Measurements from ENCODE around the gene SLC18A3. TPM values are rescaled to one million over a fixed set of nuclear protein-coding genes. Genes with fewer than 3 reads are reported as not detected.

The SLC18A3 gene
- not detected for polyA plus RNA-seq (ENCODE audit: low read depth in 6 of 6)

DNA sequence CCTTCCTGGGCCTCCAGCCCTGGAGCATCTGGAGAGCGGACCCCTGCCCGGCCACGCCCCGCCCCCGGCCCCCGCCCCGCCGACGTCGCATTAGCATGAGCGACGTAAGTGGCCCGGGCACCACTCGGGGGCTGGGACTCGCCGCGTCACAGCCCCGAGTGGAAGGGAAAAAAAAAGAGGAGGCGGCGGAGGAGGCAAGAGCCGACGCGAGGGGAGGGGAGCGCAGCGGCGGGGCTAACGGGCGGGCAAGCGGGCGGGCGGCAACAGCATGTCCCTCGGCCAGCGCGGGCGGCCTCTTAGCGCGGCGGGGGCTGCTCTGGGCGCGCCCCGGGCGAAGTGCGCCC is at the start of gene SLC18A3:
TSS of gene SLC18A3 (plus strand) at position 197 of the 344 bp plus-strand sequence. CDS start 431 bp downstream, outside the sequence.
- Mint-ChIP-seq H3K36me3 (peaks cover 0 to 33% of the 10 kb centered on the region in 2 donors), H3K9me3 (peaks cover 2 to 21% (median 11%) of the 10 kb centered on the region in 7 donors), H3K4me3 (peak within 1 kb of the TSS in 4 of 8 donors; percentile 23 to 73 (median 36)), H3K27ac (peak within 1 kb of the TSS in 1 of 6 donors; percentile 95), H3K27me3 (peaks cover 51 to 85% (median 84%) of the 10 kb centered on the region in 3 donors), H3K4me1 (peaks cover 21 to 40% (median 24%) of the 10 kb centered on the region in 3 donors)
- DNase-seq (no peak), ATAC-seq (ENCODE audit: low read depth in 2 of 2) (no peak)

GRCh38 chr10:49560526-49560925 is 49.6 kb upstream of the SLC18A3 start:
- DNase-seq (no peak), ATAC-seq (ENCODE audit: low read depth in 2 of 2) (no peak)
- Mint-ChIP-seq H3K4me3 (no peak overlapping the region), H3K4me1 (no peaks in the 10 kb centered on the region), H3K27ac (no peak overlapping the region), H3K27me3 (peaks cover 47 to 53% (median 53%) of the 10 kb centered on the region in 3 donors), H3K9me3 (peaks cover under 1 to 10% (median 4%) of the 10 kb centered on the region in 7 donors), H3K36me3 (no peaks in the 10 kb centered on the region)

DNA sequence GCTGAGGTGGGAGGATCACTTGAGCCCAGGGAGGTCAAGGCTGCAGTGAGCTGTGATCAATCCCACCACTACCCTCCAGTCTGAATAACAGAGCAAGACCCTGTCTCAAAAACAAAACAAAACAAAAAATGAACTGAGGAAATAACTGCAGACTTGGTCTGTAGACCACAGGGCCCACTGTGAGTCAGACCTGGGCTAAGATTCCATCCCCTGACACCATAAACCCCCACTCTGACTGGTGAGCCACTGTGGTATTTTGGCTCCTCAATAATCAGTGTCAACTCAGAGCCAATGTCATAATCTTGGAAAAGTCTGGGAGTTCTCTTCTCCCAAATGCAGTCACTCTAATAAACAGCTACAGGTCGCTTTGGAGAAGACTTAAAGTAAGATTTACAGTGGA is 47.2 kb upstream of the SLC18A3 start:
- DNase-seq = no peak
- no peak overlapping the region for H3K4me3 Mint-ChIP-seq
- H3K27ac Mint-ChIP-seq = no peak overlapping the region
- H3K9me3 Mint-ChIP-seq = peaks cover 0 to 18% (median 6%) of the 10 kb centered on the region in 7 donors
- no peak for ATAC-seq (ENCODE audit: low read depth in 2 of 2)
- H3K4me1 Mint-ChIP-seq = peaks cover 0 to 1% (median 0%) of the 10 kb centered on the region in 3 donors
- H3K36me3 Mint-ChIP-seq = no peaks in the 10 kb centered on the region
- H3K27me3 Mint-ChIP-seq = peaks cover 47 to 56% (median 55%) of the 10 kb centered on the region in 3 donors

- Mint-ChIP-seq H3K36me3 (no peaks in the 10 kb centered on the region), H3K4me3 (no peak overlapping the region), H3K27me3 (peaks cover 45 to 55% (median 51%) of the 10 kb centered on the region in 3 donors), H3K27ac (no peak overlapping the region), H3K9me3 (peaks cover 5 to 30% (median 14%) of the 10 kb centered on the region in 7 donors), H3K4me1 (peaks cover 0 to 2% (median 0%) of the 10 kb centered on the region in 3 donors)
- ATAC-seq (ENCODE audit: low read depth in 2 of 2) = no peak
- no peak for DNase-seq
These were observed 45.6 kb upstream of the SLC18A3 start for GRCh38 chr10:49564461-49565009.

GRCh38 chr10:49567810-49568209 is 42.3 kb upstream of the SLC18A3 start:
- no peak overlapping the region for H3K27ac Mint-ChIP-seq
- ATAC-seq (ENCODE audit: low read depth in 2 of 2) = peak in 1 of 2 donors; percentile 51
- no peak overlapping the region for H3K4me3 Mint-ChIP-seq
- no peak for DNase-seq
- no peaks in the 10 kb centered on the region for H3K36me3 Mint-ChIP-seq
- peaks cover 0 to 2% (median 0%) of the 10 kb centered on the region in 3 donors for H3K4me1 Mint-ChIP-seq
- H3K27me3 Mint-ChIP-seq = peaks cover 32 to 38% (median 37%) of the 10 kb centered on the region in 3 donors
- H3K9me3 Mint-ChIP-seq = peaks cover 5 to 30% (median 14%) of the 10 kb centered on the region in 7 donors

GRCh38 chr10:49568235-49568634 is 41.9 kb upstream of the SLC18A3 start:
- DNase-seq (no peak), ATAC-seq (ENCODE audit: low read depth in 2 of 2) (peak in 1 of 2 donors; percentile 23)
- Mint-ChIP-seq H3K9me3 (peaks cover 5 to 30% (median 14%) of the 10 kb centered on the region in 7 donors), H3K27me3 (peaks cover 29 to 34% (median 34%) of the 10 kb centered on the region in 3 donors), H3K4me3 (no peak overlapping the region), H3K36me3 (no peaks in the 10 kb centered on the region), H3K27ac (no peak overlapping the region), H3K4me1 (peaks cover 0 to 2% (median 0%) of the 10 kb centered on the region in 3 donors)

- ATAC-seq (ENCODE audit: low read depth in 2 of 2) = no peak
- Mint-ChIP-seq H3K27me3 (peaks cover 33 to 34% (median 33%) of the 10 kb centered on the region in 3 donors), H3K9me3 (peaks cover 5 to 30% (median 14%) of the 10 kb centered on the region in 7 donors), H3K27ac (no peak overlapping the region), H3K36me3 (no peaks in the 10 kb centered on the region), H3K4me1 (peaks cover 0 to 2% (median 0%) of the 10 kb centered on the region in 3 donors), H3K4me3 (no peak overlapping the region)
- no peak for DNase-seq
These were observed 41.0 kb upstream of the SLC18A3 start for GRCh38 chr10:49569031-49569631.

- H3K4me3 Mint-ChIP-seq = no peak overlapping the region
- no peak for DNase-seq
- H3K9me3 Mint-ChIP-seq = peaks cover 5 to 22% (median 14%) of the 10 kb centered on the region in 7 donors
- H3K27ac Mint-ChIP-seq = no peak overlapping the region
- H3K27me3 Mint-ChIP-seq = peaks cover 30 to 42% (median 32%) of the 10 kb centered on the region in 3 donors
- no peaks in the 10 kb centered on the region for H3K36me3 Mint-ChIP-seq
- peaks cover 0 to 2% (median 0%) of the 10 kb centered on the region in 3 donors for H3K4me1 Mint-ChIP-seq
- no peak for ATAC-seq (ENCODE audit: low read depth in 2 of 2)
These were observed 38.7 kb upstream of the SLC18A3 start for GRCh38 chr10:49571388-49571787.

DNA sequence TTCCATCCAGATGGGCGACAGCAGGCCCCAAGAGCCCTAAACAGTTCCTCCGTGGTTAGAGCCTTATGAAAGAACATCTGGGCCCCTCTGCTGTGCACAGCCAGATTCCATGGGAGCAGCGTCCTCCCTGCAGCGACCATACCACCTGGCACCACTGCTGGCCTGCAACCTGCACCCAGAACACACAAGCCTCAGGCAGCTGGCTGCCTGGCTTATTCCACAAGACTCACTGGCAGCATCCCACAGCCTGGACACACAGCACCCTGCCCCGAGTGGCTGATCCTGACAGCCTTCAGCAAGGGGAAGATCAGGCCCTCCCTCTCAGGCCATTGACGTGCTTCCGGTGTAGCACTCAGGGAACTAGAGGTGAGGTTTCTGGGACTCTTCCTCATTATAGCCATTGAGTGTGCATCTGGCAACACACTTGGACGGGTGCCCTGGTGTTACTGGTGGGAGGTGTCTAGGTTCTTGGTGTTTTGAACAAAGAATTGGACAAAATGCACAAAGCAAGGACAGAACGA is 37.5 kb upstream of the SLC18A3 start:
- H3K9me3 Mint-ChIP-seq = peaks cover 5 to 12% (median 9%) of the 10 kb centered on the region in 7 donors
- no peak for ATAC-seq (ENCODE audit: low read depth in 2 of 2)
- DNase-seq = no peak
- no peaks in the 10 kb centered on the region for H3K36me3 Mint-ChIP-seq
- H3K4me3 Mint-ChIP-seq = no peak overlapping the region
- H3K27me3 Mint-ChIP-seq = peaks cover 33 to 51% (median 38%) of the 10 kb centered on the region in 3 donors
- peaks cover 0 to 2% (median 0%) of the 10 kb centered on the region in 3 donors for H3K4me1 Mint-ChIP-seq
- no peak overlapping the region for H3K27ac Mint-ChIP-seq

DNA sequence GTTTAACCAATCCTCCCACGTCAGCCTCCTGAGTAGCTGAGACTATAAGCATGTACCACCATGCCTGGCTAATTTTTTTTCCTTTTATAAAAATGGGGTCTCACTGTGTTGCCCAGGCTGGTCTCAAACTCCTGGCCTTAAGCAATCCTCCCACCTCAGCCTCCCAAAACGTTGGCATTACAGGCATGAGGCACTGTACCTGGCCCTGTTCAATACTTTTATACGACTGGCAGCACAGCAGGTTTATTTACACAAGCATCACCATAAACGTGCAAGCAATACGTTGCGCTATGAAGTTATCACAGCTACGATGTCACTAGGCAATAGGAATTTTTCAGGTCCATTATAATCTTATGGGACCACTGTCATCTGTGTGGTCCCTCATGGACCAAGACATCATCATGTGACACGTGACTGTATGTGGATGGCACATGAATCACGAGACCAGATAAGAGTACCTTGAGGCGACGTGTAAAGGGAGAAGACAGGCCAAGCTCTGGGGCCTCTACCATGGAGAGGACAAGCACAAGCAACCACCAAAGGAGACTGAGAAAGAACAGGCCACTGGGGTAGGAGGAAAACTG is 34.5 kb upstream of the SLC18A3 start:
- H3K27ac Mint-ChIP-seq = peak overlapping the region in 1 of 6 donors; percentile 47
- DNase-seq (no peak), ATAC-seq (ENCODE audit: low read depth in 2 of 2) (no peak)
- H3K4me3 Mint-ChIP-seq = peak overlapping the region in 1 of 8 donors; percentile 82
- peaks cover 34 to 53% (median 45%) of the 10 kb centered on the region in 3 donors for H3K27me3 Mint-ChIP-seq
- H3K4me1 Mint-ChIP-seq = no peaks in the 10 kb centered on the region
- H3K36me3 Mint-ChIP-seq = no peaks in the 10 kb centered on the region
- H3K9me3 Mint-ChIP-seq = peaks cover 0 to 2% (median 0%) of the 10 kb centered on the region in 7 donors

GRCh38 chr10:49577182-49577925 is 32.8 kb upstream of the SLC18A3 start:
- DNase-seq (no peak), ATAC-seq (ENCODE audit: low read depth in 2 of 2) (no peak)
- Mint-ChIP-seq H3K4me1 (peaks cover 0 to 3% (median 0%) of the 10 kb centered on the region in 3 donors), H3K27me3 (peaks cover 32 to 45% (median 43%) of the 10 kb centered on the region in 3 donors), H3K9me3 (peaks cover 0 to 2% (median 0%) of the 10 kb centered on the region in 7 donors), H3K4me3 (no peak overlapping the region), H3K27ac (no peak overlapping the region), H3K36me3 (no peaks in the 10 kb centered on the region)

- H3K27me3 Mint-ChIP-seq = peaks cover 38 to 42% (median 41%) of the 10 kb centered on the region in 3 donors
- H3K27ac Mint-ChIP-seq = no peak overlapping the region
- ATAC-seq (ENCODE audit: low read depth in 2 of 2) = no peak
- DNase-seq = no peak
- peaks cover 0 to 2% (median 0%) of the 10 kb centered on the region in 7 donors for H3K9me3 Mint-ChIP-seq
- H3K4me1 Mint-ChIP-seq = peaks cover 0 to 3% (median 0%) of the 10 kb centered on the region in 3 donors
- H3K4me3 Mint-ChIP-seq = no peak overlapping the region
- no peaks in the 10 kb centered on the region for H3K36me3 Mint-ChIP-seq
These were observed 31.7 kb upstream of the SLC18A3 start for GRCh38 chr10:49578392-49578791.

- Mint-ChIP-seq H3K4me1 (peaks cover 0 to 3% (median 0%) of the 10 kb centered on the region in 3 donors), H3K9me3 (peaks cover 0 to 2% (median 0%) of the 10 kb centered on the region in 7 donors), H3K36me3 (no peaks in the 10 kb centered on the region), H3K4me3 (no peak overlapping the region), H3K27me3 (peaks cover 34 to 43% (median 39%) of the 10 kb centered on the region in 3 donors), H3K27ac (no peak overlapping the region)
- DNase-seq = no peak
- no peak for ATAC-seq (ENCODE audit: low read depth in 2 of 2)
These were observed 30.5 kb upstream of the SLC18A3 start for GRCh38 chr10:49579621-49580020.

Measured in naive B cell (primary cell).